Activated CD4-positive, alpha-beta T cell treated with anti-CD3 and anti-CD28 coated beads, Interleukin-2, amount 50 U/mL, for 1 hour (primary cell): ENCODE measurements around the gene KRTAP10-7.
"Not testable (repeated sequence)": the region's sequence is repeated elsewhere in the genome, so short reads cannot be mapped to it uniquely, and the experiment has no call there.

Experiments
- DNase-seq: peaks from one replicate; pipeline ENCODE4 v3.0.0-alpha.2; 2020

KRTAP10-7 gene, protein sequence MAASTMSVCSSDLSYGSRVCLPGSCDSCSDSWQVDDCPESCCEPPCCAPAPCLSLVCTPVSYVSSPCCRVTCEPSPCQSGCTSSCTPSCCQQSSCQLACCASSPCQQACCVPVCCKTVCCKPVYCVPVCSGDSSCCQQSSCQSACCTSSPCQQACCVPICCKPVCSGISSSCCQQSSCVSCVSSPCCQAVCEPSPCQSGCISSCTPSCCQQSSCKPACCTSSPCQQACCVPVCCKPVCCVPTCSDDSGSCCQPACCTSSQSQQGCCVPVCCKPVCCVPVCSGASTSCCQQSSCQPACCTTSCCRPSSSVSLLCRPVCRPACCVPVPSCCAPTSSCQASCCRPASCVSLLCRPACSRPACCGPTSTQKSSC

DNA sequence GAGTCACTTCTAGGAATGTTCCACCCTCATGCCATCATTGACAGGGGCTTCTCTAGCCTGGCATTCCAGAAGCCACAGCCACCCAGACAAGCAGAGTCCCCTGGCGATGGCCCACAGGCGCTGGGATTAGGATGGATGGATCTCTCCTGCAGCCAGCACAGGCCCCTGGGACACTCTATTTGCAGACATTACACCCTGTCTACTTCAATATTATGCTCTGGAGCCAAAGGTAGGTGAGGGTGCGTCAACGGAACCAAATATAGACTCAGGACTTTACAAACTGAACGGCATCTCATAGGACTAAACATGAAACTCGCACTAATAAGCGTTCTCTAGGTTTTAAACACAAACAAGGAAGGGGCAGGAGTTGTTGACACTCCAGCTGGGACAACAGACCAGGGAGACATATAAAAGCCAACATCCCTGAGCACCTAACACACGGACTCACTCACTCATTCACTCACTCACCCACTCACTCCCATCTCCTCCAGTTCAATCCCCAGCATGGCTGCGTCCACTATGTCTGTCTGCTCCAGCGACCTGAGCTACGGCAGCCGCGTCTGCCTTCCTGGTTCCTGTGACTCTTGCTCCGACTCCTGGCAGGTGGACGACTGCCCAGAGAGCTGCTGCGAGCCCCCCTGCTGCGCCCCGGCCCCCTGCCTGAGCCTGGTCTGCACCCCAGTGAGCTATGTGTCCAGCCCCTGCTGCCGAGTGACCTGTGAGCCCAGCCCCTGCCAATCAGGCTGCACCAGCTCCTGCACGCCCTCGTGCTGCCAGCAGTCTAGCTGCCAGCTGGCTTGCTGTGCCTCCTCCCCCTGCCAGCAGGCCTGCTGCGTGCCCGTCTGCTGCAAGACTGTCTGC is at the start of gene KRTAP10-7:
Gene KRTAP10-7, plus strand, starts transcription at position 480 of the 861 bp plus-strand sequence. Its CDS starts 25 bp downstream, at position 505.
- not testable (repeated sequence) for DNase-seq

DNA sequence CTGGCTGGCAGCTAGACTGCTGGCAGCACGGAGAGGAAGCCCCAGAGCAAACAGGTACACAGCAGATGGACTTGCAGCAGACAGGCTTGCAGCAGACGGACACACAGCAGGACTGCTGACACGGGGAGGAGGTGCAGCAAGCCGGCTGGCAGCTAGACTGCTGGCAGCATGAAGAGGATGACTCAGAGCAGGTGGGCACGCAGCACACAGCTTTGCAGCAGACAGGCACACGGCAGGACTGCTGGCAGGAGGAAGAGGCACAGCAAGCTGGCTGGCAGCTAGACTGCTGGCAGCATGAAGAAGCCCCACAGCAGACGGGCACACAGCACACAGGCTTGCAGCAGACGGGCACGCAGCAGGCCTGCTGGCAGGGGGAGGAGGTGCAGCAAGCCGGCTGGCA is 49.6 kb upstream of the KRTAP10-7 start:
- DNase-seq = no peak

DNA sequence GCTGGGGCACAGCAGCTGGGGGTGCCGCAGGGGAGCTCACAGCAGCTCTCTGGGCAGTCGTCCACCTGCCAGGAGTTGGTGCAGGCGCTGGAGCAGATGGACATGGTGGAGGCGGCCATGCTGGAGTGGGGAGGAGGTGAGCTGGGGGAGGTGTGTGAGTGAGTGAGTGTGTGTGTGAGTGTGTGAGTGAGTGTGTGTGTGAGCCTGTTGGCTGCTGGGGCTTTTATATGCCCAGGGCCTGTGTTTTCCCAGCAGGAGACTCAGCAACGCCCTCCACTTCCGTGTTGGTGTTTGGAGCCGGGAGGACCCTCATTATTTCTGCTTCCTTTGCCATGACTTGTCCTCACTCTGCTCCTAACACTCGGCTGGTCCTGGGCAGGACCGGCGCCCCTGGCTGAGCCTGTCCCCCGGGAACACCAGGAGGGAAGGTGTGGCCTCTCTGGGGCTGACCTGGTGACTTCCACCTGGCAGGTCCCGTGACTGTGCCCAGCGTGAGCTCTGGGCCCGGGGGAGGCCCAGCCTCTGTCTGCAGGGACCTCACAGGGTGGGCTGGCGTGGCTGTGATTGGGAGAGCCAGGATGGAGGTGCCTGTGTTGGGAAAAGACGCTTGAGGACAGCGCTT is 48.9 kb upstream of the KRTAP10-7 start, which contains the start of gene KRTAP10-2:
Gene KRTAP10-2, minus strand, starts transcription at position 166 of the 622 bp plus-strand sequence. Its CDS starts 47 bp downstream, at position 119.
- DNase-seq = no peak

DNA sequence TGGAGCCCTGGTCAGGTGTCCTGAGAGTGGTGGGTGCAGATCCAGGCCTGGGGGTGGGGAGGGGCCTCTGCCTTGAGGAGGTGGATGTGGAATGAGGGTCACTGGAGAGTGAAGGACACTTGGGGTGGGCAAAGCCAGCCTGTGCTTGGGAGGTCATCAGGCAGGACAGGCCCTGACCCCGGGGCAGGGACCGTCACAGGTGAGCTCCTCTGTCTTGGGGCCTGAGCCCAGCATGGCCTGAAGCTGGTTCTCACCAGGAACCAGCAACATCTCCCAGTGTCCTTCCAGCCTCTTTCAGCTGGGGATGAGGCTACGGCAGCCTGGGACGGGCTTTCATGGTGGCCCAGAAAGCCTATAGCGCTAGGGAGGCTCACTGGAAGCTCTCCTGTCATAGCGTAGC is 48.3 kb upstream of the KRTAP10-7 start:
- no peak for DNase-seq

DNA sequence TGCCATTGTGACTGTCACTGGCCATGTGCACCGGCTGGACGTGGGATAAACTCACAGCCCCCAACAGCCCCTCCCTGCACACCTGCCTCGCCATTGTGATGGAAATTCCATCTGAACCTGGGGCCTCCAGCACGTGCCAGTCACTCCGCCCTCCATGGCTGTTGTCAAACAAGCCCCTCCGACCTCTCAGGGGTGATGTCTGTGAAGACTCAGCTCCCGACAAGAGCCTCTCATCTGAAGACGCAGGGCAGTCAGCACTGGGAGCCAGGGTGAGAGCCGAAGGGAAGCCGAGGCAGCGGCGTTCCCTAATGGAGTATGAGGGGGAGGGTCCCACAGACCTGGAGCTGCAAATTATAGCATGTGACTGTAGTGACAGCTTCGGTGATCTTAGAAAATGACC is 47.7 kb upstream of the KRTAP10-7 start:
- DNase-seq = no peak

DNA sequence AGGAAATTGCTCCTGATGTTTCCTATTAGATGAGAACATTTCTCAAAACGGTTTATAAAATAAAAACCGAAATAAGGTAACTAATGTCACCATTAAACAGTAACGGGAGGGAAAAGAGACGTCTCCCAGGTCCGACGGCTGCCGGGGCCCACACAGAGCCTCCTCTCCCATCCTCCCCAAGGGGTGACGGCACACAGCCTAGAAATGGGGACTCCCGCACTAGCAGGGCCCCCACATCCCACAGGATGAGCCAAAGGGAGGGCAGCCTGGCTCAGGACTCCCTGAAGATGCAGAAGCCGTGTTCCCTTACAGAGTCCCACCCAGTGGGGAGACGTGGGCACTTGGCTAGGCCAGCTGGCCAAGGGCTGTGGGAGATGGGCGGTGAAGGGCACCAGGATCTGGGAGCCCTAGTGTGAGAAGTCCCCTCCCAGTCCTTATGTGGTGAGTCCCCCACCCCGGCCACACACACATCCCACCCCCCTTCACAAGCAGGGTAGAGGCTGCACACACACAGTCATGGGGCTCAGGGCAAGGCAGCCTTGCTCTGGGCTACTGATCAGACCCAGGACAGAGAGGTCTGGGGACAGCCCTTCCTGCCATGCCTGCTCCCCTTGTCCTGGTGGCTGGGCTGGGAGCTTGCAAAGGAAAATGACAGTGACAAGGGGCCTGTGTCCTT is 45.1 kb upstream of the KRTAP10-7 start:
- DNase-seq = no peak

DNA sequence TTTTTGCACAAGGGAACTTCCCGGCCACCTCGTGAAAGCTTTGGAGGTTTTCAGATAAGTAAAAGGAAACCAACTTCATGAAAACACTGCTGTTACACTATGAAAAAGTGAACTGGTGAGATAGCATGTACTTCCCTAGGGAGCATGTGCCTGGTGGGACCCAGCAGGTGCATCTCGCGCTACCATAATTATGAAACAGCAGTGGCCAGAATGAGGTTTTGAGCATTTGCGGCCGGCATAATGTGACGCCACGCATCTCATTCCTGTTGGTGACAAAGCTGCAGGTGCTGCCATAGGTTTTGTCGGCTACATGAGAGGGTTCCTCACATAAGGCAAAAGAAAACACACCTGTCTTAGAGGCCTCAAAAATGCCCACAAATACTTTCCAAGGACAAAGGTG is 43.5 kb upstream of the KRTAP10-7 start:
- DNase-seq = no peak

DNA sequence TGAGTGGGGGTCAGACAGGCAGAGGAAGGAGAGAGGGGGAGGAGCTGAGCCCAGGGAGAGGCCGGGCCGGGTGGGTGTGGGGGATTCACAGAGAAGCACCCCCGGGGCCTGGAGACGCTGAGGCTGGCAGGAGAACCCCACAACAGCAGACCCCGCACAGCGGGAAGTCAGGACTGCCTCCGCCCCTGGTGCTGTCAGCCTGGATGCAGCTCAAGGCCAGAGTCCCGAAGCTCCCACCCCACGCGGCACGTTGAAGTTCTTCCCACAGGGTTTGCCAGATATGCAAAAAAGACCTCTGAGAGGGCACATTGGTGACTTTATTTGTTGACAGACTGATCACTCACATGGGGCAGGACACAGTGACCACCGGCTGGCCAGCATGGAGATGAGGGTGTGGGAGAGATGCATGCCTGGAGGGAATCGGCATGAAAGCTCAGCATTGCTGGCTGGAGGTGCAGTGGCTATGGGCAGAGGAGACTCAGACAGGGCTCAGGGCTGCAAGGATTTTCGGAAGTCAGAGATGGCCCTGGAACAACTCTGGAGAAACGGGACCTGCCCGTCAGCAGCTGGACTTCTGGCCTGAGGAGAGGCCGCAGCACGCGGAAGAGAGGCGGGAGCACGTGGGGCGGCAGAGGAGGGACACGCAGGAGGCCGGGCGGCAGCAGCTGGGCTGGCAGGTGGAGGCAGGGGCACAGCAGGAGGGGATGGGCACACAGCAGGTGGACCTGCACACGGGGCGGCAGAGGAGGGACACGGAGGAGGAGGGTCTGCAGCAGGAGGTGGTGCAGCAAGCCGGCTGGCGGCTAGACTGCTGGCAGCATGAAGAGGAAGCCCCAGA is 42.7 kb upstream of the KRTAP10-7 start:
- no peak for DNase-seq

DNA sequence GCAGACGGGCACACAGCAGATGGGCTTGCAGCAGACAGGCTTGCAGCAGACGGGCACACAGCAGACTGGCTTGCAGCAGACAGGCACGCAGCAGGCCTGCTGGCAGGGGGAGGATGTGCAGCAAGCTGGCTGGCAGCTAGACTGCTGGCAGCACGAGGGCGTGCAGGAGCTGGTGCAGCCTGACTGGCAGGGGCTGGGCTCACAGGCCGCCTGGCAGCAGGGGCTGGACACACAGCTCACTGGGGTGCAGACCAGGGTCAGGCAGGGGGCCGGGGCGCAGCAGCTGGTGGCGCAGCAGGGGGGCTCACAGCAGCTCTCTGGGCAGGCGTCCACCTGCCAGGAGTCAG is 42.1 kb upstream of the KRTAP10-7 start:
- not testable (repeated sequence) for DNase-seq

DNA sequence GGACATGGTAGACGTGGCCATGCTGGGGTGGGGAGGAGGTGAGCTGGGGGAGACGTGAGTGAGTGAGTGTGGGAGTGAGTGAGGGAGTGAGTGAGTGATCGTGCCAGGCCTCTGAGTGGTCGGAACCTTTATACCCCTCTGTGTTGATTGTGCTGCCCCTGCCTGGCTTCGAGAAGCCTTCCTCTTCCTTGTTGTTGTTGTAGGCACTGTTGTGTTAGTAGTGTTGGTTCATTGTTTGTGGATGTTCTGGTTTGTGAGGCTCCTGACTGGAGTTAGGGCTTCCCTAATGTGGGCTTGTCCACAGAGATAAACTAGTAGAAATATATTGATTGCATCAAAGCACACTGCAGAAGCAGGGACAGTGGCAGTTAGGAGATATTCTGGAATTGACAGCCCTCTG is 41.7 kb upstream of the KRTAP10-7 start, which contains the start of gene KRTAP10-3:
Gene KRTAP10-3, minus strand, starts transcription at position 101 of the 400 bp plus-strand sequence. Its CDS starts 80 bp downstream, at position 21.
- DNase-seq = no peak

DNA sequence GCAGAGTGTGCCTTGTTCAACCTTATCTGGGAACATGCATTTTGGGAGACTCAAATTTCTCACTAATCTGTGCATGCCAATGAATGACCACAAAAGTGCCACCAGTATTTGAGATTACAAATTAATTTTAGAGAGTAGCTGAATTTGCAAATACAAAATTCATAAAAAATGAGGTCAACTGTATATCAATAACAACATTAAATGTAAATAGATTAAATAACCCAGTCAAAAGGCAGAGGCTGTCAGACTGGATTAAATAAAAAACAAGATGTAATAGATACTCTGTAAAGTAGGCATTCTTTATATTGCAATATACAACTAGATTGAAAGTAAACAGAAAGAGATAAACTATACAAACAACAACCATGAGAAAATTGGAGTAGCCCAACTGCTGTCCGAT is 36.3 kb upstream of the KRTAP10-7 start:
- DNase-seq = no peak

DNA sequence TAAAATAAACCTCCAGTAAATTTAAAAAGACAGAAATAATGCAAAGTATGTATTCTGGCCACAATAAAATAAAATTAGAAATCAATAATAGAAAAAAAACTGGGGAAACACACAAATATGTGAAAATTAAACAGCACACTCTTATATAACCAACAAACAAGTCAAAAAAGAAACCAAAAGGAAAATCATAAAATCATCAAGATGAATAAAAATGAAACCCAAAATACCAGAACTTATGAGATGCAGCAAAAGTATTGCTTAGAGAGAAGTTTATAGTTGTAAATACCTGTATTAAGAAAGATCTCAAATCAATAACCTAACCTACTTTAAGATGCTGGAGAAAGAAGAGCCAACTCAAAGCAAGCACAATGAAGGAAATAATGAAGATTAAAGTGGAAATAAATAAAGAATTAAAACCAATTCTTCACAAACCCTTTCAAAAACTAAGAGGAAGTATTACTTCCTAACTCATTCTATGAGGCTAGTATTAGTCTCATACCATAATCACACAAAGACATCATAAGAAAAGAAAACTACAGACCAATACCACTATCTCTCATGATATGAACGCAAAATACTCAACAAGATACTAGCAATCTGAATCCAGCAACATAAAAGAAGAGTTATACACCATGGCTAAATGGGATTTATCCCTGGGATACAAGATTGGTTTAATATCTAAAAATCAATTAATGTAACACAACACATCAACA is 35.4 kb upstream of the KRTAP10-7 start:
- DNase-seq = no peak

DNA sequence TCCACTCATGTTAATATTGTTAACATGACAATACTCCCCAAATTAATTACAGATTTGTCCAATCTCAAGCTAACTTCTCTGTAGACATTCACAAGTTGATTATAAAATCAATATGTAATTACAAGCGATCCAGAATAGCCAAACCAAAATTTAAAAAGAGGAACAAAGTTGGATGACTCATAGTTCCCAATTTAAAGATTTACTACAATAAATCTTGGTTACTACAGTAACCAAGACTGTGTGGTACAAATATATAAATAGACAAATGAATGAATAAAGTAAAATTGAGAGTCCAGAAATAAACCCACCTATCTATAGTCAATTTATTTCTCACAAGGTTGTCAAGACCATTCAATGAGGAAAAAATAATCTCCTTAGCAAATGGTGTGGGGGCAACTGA is 34.0 kb upstream of the KRTAP10-7 start:
- no peak for DNase-seq

DNA sequence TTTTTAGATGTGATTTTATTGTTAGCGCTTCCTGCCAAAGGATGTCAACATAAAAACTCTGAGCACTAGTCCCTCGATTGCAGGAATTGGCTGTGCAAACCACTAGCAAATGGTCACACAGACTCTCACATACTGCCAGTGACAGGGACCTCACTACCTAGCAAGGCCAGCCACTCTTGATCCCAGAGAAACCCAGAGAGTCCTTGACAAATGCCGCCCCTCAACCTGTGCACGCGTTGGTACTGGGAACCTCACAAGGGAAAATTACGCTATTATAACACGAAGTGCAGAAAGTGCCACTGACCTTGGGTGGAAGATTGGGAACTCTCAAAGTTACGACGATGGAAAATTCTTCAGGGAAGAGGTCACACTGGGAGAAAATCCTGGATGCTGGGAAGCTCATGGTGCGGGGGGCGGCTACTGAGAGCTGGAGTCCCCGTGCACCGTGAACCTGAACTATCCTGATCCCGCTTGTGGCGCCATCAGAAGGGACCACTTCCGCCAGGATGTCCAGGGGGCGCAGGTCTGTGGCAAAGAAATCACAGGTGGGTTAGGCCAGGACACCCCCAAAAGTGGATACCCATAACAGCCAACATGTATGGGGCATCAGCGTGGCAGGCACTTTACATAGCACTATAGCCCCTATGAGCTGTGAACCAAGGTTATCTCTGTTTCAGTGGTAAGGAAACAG is 32.8 kb upstream of the KRTAP10-7 start:
- no peak for DNase-seq

DNA sequence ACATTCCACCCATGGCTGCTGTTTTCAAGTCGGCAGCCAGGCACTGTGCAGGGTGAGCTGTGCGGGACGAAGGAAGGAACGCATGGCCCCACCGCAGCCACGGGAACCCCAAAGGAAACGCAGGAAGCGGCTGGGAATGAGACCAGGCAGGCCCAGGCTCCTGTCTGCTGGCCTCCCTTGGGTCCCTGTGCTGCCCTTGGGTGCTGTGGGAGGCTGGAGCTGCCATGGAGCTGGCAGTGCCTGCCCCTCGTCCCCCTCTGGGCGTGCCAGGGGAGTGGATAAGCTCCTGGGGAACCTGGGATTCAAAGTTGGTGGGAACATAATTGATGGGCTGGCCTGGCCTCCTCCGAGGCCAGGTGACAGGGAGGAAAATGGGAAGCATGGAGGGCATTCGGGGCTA is 32.1 kb upstream of the KRTAP10-7 start:
- no peak for DNase-seq

DNA sequence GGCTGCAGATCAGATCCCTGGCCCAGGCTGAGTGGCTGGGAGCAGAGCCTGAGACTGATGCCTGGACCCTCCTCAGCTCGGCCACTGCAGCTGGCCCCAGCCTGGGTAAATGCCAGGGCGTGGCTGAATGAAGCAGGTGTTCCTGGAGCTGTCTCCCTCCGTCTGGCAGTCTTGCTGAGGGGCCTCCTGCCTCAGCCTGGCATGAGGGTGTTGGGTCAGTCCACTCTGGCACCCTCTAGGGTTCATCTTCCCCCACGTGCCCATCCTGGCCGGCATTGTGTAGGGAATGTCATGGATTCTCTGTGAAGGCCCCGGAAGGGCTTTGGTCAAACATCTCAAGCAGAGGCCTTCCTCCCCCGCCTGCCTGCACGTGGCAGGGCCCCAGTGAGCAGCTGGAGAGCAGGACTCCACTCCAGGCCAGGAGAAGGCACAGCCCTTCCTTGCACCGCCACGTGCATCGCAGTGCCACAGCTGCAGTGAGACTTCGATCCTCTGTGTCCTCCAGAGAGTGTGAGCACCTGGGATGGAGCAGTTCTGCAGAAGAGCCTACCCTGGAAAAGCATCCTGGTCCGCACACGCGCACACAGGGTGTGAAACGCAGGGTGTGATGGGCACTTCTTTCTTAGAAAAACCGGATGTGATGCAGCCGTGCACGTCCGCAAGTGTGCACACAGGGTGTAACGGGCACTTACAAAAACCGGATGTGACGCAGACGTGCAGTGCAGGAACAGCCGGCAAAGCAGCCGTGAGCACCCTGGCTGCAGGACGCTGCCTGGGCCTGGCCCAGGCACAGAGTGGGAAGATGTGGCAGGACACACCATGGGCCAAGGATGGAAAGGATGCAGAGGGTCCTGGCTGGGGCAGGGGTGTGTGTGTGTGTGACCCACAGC is 31.5 kb upstream of the KRTAP10-7 start:
- DNase-seq = no peak

DNA sequence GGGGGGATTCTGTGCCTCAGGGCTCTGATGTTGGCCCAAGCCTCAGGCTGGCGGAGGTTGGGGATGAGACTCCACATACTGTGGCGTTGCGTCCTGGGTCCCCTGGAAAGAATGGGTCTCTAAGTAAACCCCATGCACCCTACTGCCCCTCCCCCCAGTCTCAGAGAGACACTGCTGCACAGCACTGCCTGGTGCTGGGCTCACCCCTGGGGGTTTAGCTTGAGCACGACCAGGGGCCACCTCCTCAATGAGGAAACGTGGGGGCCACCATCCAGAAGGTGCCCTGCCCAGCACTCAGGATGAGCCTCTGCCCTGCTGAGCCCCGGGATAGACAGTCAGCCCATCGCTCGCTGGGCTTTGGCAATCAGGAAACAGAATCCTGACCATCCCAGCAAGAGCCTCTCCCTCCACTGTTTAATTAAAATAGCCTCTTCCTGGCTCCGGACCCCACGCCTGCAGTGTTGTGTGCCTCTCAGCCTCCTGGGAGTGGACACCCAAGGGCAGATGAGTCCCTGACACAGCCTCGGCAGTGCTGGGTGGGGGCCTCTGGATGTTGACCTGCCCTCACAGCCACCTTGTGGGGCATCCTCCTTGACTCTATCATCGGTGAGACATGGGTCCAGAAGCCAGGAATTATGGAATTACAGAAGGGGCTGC is 30.4 kb upstream of the KRTAP10-7 start:
- no peak for DNase-seq

DNA sequence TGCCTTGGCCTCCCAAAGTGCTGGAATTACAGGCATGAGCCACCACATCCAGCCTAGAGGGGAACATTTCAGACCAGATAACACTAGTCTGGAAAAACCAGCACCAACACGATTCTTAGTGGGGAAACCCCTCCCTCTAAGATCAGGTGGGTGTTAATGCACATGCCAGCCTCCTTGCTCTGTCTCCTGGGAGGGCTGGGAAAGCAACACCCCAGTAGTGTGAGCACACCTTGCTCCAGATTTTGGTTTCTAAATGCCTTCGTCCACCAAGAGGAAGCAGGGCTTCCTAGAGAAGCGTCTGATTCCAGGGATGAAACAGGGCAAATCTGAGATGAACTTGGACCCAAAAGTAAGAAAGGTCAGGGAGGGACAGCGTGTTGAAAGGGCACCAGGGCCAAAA is 29.1 kb upstream of the KRTAP10-7 start:
- no peak for DNase-seq
